ENCODE results near the gene CHST4. TPM values are rescaled to one million over a fixed set of nuclear protein-coding genes. Genes with fewer than 3 reads are reported as not detected.

CHST4 gene
- 0.44 TPM for total RNA-seq

GRCh38 chr16:71526111-71526631 lies at the start of gene CHST4:
Gene CHST4 (plus strand): TSS chr16:71526426. CDS start chr16:71536678, 10,252 bp downstream.

GRCh38 chr16:71489122-71489521 lies 37.1 kb upstream of the CHST4 start, which contains the start of gene ZNF19:
Gene ZNF19 (minus strand): TSS chr16:71489324. CDS start chr16:71482114, 7,210 bp downstream.

GRCh38 chr16:71576971-71577370 lies 50.7 kb downstream of the CHST4 start, which contains the start of gene TAT:
Gene TAT (minus strand): TSS chr16:71577092. CDS start chr16:71576415, 677 bp downstream.

Other genes starting within 250 kb of the CHST4 start
- 61.4 TPM for gene CMTR2, start 237.0 kb upstream of the CHST4 start, total RNA-seq
- 21.0 TPM for gene CALB2, start 167.7 kb upstream of the CHST4 start, total RNA-seq
- gene TLE7, start 84.4 kb upstream of the CHST4 start, total RNA-seq: not detected
- 15.4 TPM for gene ZNF23, start 64.2 kb upstream of the CHST4 start, total RNA-seq
- 13.4 TPM for gene ZNF19, start 37.1 kb upstream of the CHST4 start, total RNA-seq
- not detected for gene TAT, start 50.7 kb downstream of the CHST4 start, total RNA-seq
- gene MARVELD3, start 99.8 kb downstream of the CHST4 start, total RNA-seq: 1.9 TPM
- gene PHLPP2, start 198.3 kb downstream of the CHST4 start, total RNA-seq: 24.3 TPM